Stimulated activated CD4-positive, alpha-beta T cell treated with anti-CD3 and anti-CD28 coated beads, Interleukin-12 subunit alpha, Interleukin-12 subunit beta, amount 100 ng/mL, for 48 hours (primary cell): ENCODE measurements around the gene HSCB.
"Not testable (repeated sequence)": the region's sequence is repeated elsewhere in the genome, so short reads cannot be mapped to it uniquely, and the experiment has no call there.

ENCODE experiments used
- DNase-seq, 3 donors: peaks; one replicate each; pipeline ENCODE4 v3.0.0-alpha.2; 2020; ENCODE audit warnings: low read depth in 2 of 3, low spot score in 1 of 3

HSCB gene

GRCh38 chr22:28741785-28742561, at the start of gene HSCB, which contains the start of gene CHEK2:
Gene HSCB, plus strand, starts transcription at chr22:28742039. Its CDS starts 57 bp downstream, at chr22:28742096.
Gene CHEK2, minus strand, starts transcription at chr22:28741820. Its CDS starts 7,099 bp downstream, at chr22:28734721.
- peak; percentile 94 to 98 (median 95) for DNase-seq

- DNase-seq: not testable (repeated sequence)
These were observed 48.6 kb upstream of the HSCB start for GRCh38 chr22:28693041-28693760.

- no peak for DNase-seq
These were observed 38.9 kb upstream of the HSCB start for GRCh38 chr22:28702891-28703290.

GRCh38 chr22:28703436-28703835, 38.4 kb upstream of the HSCB start:
- no peak for DNase-seq

GRCh38 chr22:28706845-28707244, 35.0 kb upstream of the HSCB start:
- no peak for DNase-seq

- DNase-seq: no peak
These were observed 31.7 kb upstream of the HSCB start for GRCh38 chr22:28710107-28710506.

- DNase-seq: no peak
These were observed 31.2 kb upstream of the HSCB start for GRCh38 chr22:28710576-28711191.

- no peak for DNase-seq
These were observed 30.5 kb upstream of the HSCB start for GRCh38 chr22:28711341-28711740.

GRCh38 chr22:28711820-28712777, 29.7 kb upstream of the HSCB start:
- DNase-seq: no peak

- no peak for DNase-seq
These were observed 27.7 kb upstream of the HSCB start for GRCh38 chr22:28714043-28714628.

GRCh38 chr22:28715611-28716010, 26.2 kb upstream of the HSCB start:
- no peak for DNase-seq

GRCh38 chr22:28716686-28717085, 25.2 kb upstream of the HSCB start:
- DNase-seq: no peak

- DNase-seq: no peak
These were observed 23.8 kb upstream of the HSCB start for GRCh38 chr22:28718044-28718443.

GRCh38 chr22:28728002-28728401, 13.8 kb upstream of the HSCB start:
- no peak for DNase-seq

- DNase-seq: no peak
These were observed 13.1 kb upstream of the HSCB start for GRCh38 chr22:28728621-28729313.

GRCh38 chr22:28730179-28730578, 11.7 kb upstream of the HSCB start:
- DNase-seq: no peak

GRCh38 chr22:28734393-28734792, 7.4 kb upstream of the HSCB start:
- no peak for DNase-seq

GRCh38 chr22:28736301-28737155, 5.3 kb upstream of the HSCB start:
- DNase-seq: no peak

- DNase-seq: no peak
These were observed 4.1 kb upstream of the HSCB start for GRCh38 chr22:28737701-28738100.
